Raji (cell line): ENCODE measurements around the gene MRTFB.

ENCODE experiments used
- POLR2A ChIP-seq: IDR thresholded peaks from 2 replicates; pipeline ENCODE4 v1.6.1; 2011; ENCODE audit warnings: low read depth, low read length, control low read depth; ENCODE audit not compliant: insufficient read depth

MRTFB gene

GRCh38 chr16:14202697-14203096 is 131.6 kb downstream of the MRTFB start:
- no peak for TF ChIP-seq POLR2A

GRCh38 chr16:14203166-14203565 is 132.0 kb downstream of the MRTFB start:
- TF ChIP-seq POLR2A: no peak

- no peak for TF ChIP-seq POLR2A
These were observed 134.5 kb downstream of the MRTFB start for GRCh38 chr16:14205666-14206065.

GRCh38 chr16:14211856-14212543 is 140.9 kb downstream of the MRTFB start:
- TF ChIP-seq POLR2A: no peak

GRCh38 chr16:14215941-14216340 is 144.8 kb downstream of the MRTFB start:
- no peak for TF ChIP-seq POLR2A

GRCh38 chr16:14219983-14220382 is 148.9 kb downstream of the MRTFB start:
- no peak for TF ChIP-seq POLR2A

- no peak for TF ChIP-seq POLR2A
These were observed 152.5 kb downstream of the MRTFB start for GRCh38 chr16:14223632-14224031.

GRCh38 chr16:14225457-14225856 is 154.3 kb downstream of the MRTFB start:
- no peak for TF ChIP-seq POLR2A

- no peak for TF ChIP-seq POLR2A
These were observed 161.2 kb downstream of the MRTFB start for GRCh38 chr16:14232106-14232864.

GRCh38 chr16:14236401-14236800 is 165.3 kb downstream of the MRTFB start:
- TF ChIP-seq POLR2A: no peak

- no peak for TF ChIP-seq POLR2A
These were observed 167.6 kb downstream of the MRTFB start for GRCh38 chr16:14238756-14239155.

GRCh38 chr16:14239791-14240190 is 168.7 kb downstream of the MRTFB start:
- no peak for TF ChIP-seq POLR2A

- no peak for TF ChIP-seq POLR2A
These were observed 169.2 kb downstream of the MRTFB start for GRCh38 chr16:14240219-14240843.

GRCh38 chr16:14240964-14241363 is 169.8 kb downstream of the MRTFB start:
- no peak for TF ChIP-seq POLR2A

GRCh38 chr16:14241631-14242030 is 170.5 kb downstream of the MRTFB start:
- TF ChIP-seq POLR2A: no peak

GRCh38 chr16:14242769-14243168 is 171.7 kb downstream of the MRTFB start:
- TF ChIP-seq POLR2A: no peak
